Colonic mucosa (tissue), 4 donors: ENCODE results near the gene PPP1R9B. TPM values are rescaled to one million over a fixed set of nuclear protein-coding genes. Genes with fewer than 3 reads are reported as not detected.
A peak's percentile ranks its signal among the peaks of the same experiment; 100 is the strongest.

ENCODE experiments used
- DNase-seq: peaks from one replicate; pipeline ENCODE4 v3.0.0-alpha.2; 2020
- H3K27ac ChIP-seq: fragments of 200-600 bp; one replicate; pipeline ENCODE4 v1.8.0; 2021
- H3K27me3 ChIP-seq: fragments of 200-600 bp; one replicate; pipeline ENCODE4 v1.8.0; 2021
- H3K36me3 ChIP-seq: fragments of 200-600 bp; one replicate; pipeline ENCODE4 v1.8.0; 2021
- H3K4me1 ChIP-seq: fragments of 200-600 bp; one replicate; pipeline ENCODE4 v1.8.0; 2021; ENCODE audit warnings: mild to moderate bottlenecking
- H3K4me3 ChIP-seq: fragments of 200-600 bp; one replicate; pipeline ENCODE4 v1.8.0; 2021
- H3K9ac ChIP-seq, 2 donors: one replicate each; pipeline ENCODE4 v1.7.0; 2013; ENCODE audit warnings: control low read depth in 2 of 2, low read depth in 2 of 2, low read length in 2 of 2
- H3K9me3 ChIP-seq: fragments of 200-600 bp; one replicate; pipeline ENCODE4 v1.8.0; 2021
- CTCF ChIP-seq: fragments of 200-600 bp; IDR thresholded peaks from one replicate; pipeline ENCODE4 v1.8.0; 2022; ENCODE audit warnings: antibody characterized with exemption, mild to moderate bottlenecking
- intact Hi-C: fragments of 100-400 bp; cut with DNase I; formaldehyde crosslinking; loops from one replicate; pipeline ENCODE4 v1.14.1; 2022
- total RNA-seq, 2 donors: library from RNA; stranded (reverse); fragmentation: NEBNext Ultra II Directional in 1 of 2; extraction: Animal tissue kit (Norgen Biotek cat#: 25700) in 1 of 2; gene quantifications; one replicate each; pipeline ENCODE4 v1.2.1, GENCODE V29; 2021
- donor health status: healthy.
- donor health status: DM: no; HTN: no; CAD: no.
- donor health status: DM: no; HTN: no; CAD: no.

PPP1R9B gene
- total RNA-seq, 2 donors from 2014 or later: 36.6 to 43.2 TPM

- peak; percentile 86 for TF ChIP-seq CTCF
- peaks cover 5% of the 10 kb centered on the region for H3K4me1 ChIP-seq
- DNase-seq: peak; percentile 93
- no peaks in the 10 kb centered on the region for H3K9me3 ChIP-seq
- intact Hi-C loops: no loop called here
- H3K36me3 ChIP-seq: no peaks in the 10 kb centered on the region
- H3K27me3 ChIP-seq: no peaks in the 10 kb centered on the region
- peak overlapping the region; percentile 35 for H3K4me3 ChIP-seq
- peak overlapping the region; percentile 57 to 81 for H3K9ac ChIP-seq
- H3K27ac ChIP-seq: peak overlapping the region; percentile 10
Measured at GRCh38 chr17:50161023-50161910, 10.8 kb upstream of the PPP1R9B start.

GRCh38 chr17:50157891-50158290 is 7.4 kb upstream of the PPP1R9B start:
- DNase-seq: no peak
- no peak overlapping the region for H3K9ac ChIP-seq
- no peak for TF ChIP-seq CTCF
- H3K4me3 ChIP-seq: no peak overlapping the region
- H3K9me3 ChIP-seq: no peaks in the 10 kb centered on the region
- H3K36me3 ChIP-seq: no peaks in the 10 kb centered on the region
- no peaks in the 10 kb centered on the region for H3K27me3 ChIP-seq
- H3K4me1 ChIP-seq: peaks cover 5% of the 10 kb centered on the region
- intact Hi-C loops: no loop called here
- no peak overlapping the region for H3K27ac ChIP-seq

- DNase-seq: no peak
- Histone ChIP-seq H3K4me3 (no peak overlapping the region), H3K9ac (peak overlapping the region in 1 of 2 donors; percentile 57), H3K27ac (peak overlapping the region; percentile 24), H3K9me3 (no peaks in the 10 kb centered on the region), H3K27me3 (no peaks in the 10 kb centered on the region), H3K36me3 (no peaks in the 10 kb centered on the region), H3K4me1 (no peaks in the 10 kb centered on the region)
- TF ChIP-seq CTCF: no peak
- intact Hi-C loops: no loop called here
Measured at GRCh38 chr17:50155115-50155819, 4.8 kb upstream of the PPP1R9B start.

- H3K9ac ChIP-seq: peak overlapping the region in 1 of 2 donors; percentile 57
- H3K36me3 ChIP-seq: no peaks in the 10 kb centered on the region
- intact Hi-C loops: loop anchor here (5.0 kb wide), 1 partner anchor 57 kb away; the partner anchor contains the start of gene PDK2
- no peak for DNase-seq
- no peaks in the 10 kb centered on the region for H3K4me1 ChIP-seq
- no peaks in the 10 kb centered on the region for H3K9me3 ChIP-seq
- H3K27ac ChIP-seq: no peak overlapping the region
- TF ChIP-seq CTCF: no peak
- no peaks in the 10 kb centered on the region for H3K27me3 ChIP-seq
- no peak overlapping the region for H3K4me3 ChIP-seq
Measured at GRCh38 chr17:50154604-50155003, 4.1 kb upstream of the PPP1R9B start.

- Histone ChIP-seq H3K27ac (no peak overlapping the region), H3K4me3 (no peak overlapping the region), H3K36me3 (no peaks in the 10 kb centered on the region), H3K4me1 (no peaks in the 10 kb centered on the region), H3K9me3 (no peaks in the 10 kb centered on the region), H3K27me3 (no peaks in the 10 kb centered on the region), H3K9ac (peak overlapping the region in 1 of 2 donors; percentile 20)
- intact Hi-C loops: loop anchor here (5.0 kb wide), 1 partner anchor 57 kb away; the partner anchor contains the start of gene PDK2
- DNase-seq: no peak
- no peak for TF ChIP-seq CTCF
Measured at GRCh38 chr17:50153650-50154575, 3.4 kb upstream of the PPP1R9B start.
